HTR-8/SVneo (cell line): Measurements from ENCODE around the gene GPC2.
"Not testable (repeated sequence)": the region's sequence is repeated elsewhere in the genome, so short reads cannot be mapped to it uniquely, and the experiment has no call there.

ENCODE experiments used
- DNase-seq: peaks from one replicate; pipeline ENCODE4 v3.0.0; 2011; ENCODE audit warnings: low spot score, mixed read lengths; ENCODE audit not compliant: insufficient read length
- FAIRE-seq: peaks from 2 replicates; lab custom pipeline; 2011; peaks lifted over from hg19 to GRCh38; lab: Jason Lieb, UNC

Gene GPC2, protein sequence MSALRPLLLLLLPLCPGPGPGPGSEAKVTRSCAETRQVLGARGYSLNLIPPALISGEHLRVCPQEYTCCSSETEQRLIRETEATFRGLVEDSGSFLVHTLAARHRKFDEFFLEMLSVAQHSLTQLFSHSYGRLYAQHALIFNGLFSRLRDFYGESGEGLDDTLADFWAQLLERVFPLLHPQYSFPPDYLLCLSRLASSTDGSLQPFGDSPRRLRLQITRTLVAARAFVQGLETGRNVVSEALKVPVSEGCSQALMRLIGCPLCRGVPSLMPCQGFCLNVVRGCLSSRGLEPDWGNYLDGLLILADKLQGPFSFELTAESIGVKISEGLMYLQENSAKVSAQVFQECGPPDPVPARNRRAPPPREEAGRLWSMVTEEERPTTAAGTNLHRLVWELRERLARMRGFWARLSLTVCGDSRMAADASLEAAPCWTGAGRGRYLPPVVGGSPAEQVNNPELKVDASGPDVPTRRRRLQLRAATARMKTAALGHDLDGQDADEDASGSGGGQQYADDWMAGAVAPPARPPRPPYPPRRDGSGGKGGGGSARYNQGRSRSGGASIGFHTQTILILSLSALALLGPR

GRCh38 chr7:100177045-100178001 lies at the start of gene GPC2, which contains the start of gene STAG3:
GPC2 (minus strand) TSS chr7:100177381; CDS start chr7:100177199, 182 bp downstream.
STAG3 (plus strand) TSS chr7:100177918; CDS start chr7:100180557, 2,639 bp downstream.
- DNase-seq (peak; percentile 82), FAIRE-seq (no peak)

- not testable (repeated sequence) for FAIRE-seq
Observed at GRCh38 chr7:100224891-100225290, 47.7 kb upstream of the GPC2 start.

GRCh38 chr7:100223376-100223927 lies 46.3 kb upstream of the GPC2 start:
- not testable (repeated sequence) for FAIRE-seq, DNase-seq

More at GRCh38 chr7:100224891-100225290, 47.7 kb upstream of the GPC2 start:
- DNase-seq = not testable (repeated sequence)

- FAIRE-seq = no peak
- DNase-seq = no peak
Observed at GRCh38 chr7:100222445-100223132, 45.4 kb upstream of the GPC2 start.

DNA sequence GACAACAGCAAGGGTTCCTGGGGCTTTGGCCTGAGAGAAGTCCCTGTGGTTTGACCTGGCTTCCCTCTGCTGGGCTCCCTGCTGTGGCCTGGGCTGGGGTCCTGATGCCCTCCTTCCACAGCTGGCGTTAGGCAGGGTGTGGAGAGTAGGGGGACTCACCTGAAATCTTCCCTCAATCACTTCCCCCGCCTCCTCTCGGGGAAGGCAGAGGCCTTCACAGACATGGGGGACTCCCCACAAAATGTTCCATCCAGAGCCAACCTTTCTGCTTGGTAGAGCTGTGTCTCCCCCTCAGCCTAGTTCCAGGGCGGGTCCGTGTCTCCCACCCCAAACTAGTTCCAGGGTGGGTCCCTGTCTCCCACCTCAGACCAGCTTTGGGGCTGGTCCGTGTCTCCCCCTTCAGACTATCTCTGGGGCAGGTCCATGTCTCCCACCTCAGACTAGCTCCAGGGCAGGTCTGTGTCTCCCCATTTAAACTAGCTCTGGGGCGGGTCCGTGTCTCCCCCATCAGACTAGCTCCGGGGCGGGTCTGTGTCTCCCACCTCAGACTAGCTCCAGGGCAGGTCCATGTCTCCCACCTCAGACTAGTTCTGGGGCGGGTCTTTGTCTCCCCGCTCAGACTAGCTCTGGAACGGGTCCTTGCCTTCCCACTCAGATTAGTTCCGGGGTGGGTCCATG lies 44.7 kb upstream of the GPC2 start:
- no peak for DNase-seq
- no peak for FAIRE-seq

GRCh38 chr7:100221231-100221718 lies 44.1 kb upstream of the GPC2 start:
- no peak for DNase-seq
- no peak for FAIRE-seq

- FAIRE-seq (no peak), DNase-seq (no peak)
Observed at GRCh38 chr7:100220586-100221230, 43.5 kb upstream of the GPC2 start.

DNA sequence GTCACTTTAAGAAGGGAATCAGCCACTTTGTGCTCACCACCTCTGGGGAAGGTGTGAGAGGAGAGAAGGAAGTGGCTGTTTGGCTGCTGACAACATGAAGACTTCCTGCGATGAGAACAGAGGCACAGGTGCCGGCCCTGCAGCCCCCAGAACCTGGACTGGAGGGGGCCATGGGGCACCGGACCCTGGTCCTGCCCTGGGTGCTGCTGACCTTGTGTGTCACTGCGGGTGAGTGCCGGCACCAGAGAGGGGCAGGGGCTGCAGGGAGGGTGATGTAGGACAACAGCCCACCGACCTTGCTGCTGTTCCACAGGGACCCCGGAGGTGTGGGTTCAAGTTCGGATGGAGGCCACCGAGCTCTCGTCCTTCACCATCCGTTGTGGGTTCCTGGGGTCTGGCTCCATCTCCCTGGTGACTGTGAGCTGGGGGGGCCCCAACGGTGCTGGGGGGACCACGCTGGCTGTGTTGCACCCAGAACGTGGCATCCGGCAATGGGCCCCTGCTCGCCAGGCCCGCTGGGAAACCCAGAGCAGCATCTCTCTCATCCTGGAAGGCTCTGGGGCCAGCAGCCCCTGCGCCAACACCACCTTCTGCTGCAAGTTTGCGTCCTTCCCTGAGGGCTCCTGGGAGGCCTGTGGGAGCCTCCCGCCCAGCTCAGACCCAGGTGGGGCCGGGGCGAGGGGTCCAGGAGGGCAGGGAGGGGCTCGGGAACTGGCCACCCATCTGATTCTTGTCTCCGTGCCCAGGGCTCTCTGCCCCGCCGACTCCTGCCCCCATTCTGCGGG lies 42.8 kb upstream of the GPC2 start, which contains the start of gene PVRIG:
Gene PVRIG, plus strand, starts transcription at position 149 of the 785 bp plus-strand sequence. Its CDS starts 22 bp downstream, at position 171.
- not testable (repeated sequence) for FAIRE-seq, DNase-seq

DNA sequence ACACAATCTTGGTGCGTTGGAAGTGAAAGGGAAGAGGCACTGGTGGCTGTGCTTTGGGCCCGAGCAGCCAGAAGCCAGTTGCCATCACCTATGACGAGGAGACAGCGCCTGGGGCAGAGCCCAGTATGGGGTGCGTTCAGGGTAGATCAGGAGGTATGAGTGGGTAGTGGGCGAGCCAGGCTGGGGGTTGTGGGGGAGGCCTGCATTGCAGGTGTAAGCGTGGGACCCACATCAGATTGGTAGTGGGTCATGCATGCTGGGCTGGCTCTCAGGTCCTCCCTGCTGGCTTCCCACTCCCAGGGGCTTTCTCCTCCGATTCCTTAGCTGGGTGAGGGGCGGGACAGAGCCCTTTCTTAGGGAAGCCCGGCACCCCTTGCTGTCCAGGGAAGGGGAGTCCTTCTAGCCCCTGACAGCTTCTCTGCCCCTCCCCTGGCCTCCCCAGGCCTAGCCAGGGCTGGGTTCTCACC lies 42.1 kb upstream of the GPC2 start:
- FAIRE-seq (no peak), DNase-seq (no peak)

DNA sequence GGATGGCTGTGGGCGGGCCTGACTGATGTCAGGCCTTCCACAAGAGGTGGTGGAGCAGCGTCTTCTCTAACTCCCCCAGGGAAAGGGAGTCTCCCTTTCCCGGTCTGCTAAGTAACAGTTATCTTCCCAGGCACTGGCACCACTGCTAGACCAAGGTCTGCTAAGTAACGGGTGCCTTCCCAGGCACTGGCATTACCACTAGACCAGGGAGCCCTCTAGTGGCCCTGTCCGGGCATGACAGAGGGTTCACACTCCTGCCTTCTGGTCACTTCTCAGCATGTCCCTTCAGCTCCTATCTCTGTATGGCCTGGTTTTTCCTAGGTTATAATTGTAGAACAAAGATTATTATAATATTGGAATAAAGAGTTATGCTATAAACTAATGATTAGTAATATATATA lies 40.8 kb upstream of the GPC2 start:
- not testable (repeated sequence) for FAIRE-seq, DNase-seq

DNA sequence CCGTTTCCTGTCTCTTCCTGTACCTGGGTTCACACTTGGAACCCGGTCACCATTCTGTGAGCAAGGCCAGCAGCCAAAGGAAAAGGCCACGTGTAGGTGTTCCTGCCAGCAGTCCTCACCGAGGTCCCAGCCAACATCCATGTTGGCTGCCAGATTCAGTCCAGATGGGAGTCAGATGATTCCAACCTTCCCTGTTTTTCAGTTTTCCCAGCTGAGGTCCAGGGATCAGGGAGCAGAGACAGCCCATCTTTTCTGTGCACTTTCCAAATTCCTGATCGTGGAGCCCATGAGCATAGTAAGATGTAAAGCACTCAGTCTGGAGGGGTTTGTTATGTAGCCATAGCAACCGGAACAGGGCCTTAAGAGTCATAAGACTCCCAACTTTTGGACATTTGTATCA lies 38.7 kb upstream of the GPC2 start:
- no peak for FAIRE-seq
- DNase-seq = no peak

DNA sequence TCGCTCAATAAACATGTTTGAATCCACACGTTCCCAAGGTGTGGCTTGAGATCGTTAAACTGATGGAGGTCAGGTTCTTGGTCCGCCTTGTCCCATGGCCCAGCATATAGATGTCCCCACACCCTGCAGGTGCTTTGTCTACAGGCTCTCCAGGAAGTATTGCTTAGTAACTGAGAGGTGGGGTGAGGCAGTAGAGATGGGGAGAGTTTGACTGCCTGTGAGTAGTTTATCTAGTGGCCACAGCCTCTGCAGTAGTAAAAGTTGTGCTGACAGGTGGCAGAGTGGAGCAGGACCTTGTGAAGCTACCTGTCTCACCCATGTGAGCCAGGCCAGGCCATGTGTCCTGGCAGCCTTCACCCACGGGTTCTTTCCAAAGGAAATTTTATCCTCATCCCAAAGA lies 37.2 kb upstream of the GPC2 start:
- not testable (repeated sequence) for FAIRE-seq, DNase-seq

- FAIRE-seq (no peak), DNase-seq (no peak)
Observed at GRCh38 chr7:100213672-100214071, 36.5 kb upstream of the GPC2 start.

GRCh38 chr7:100212631-100213286 lies 35.6 kb upstream of the GPC2 start:
- no peak for DNase-seq
- no peak for FAIRE-seq

- FAIRE-seq = no peak
- DNase-seq = no peak
Observed at GRCh38 chr7:100211342-100211780, 34.2 kb upstream of the GPC2 start.

- FAIRE-seq (no peak), DNase-seq (no peak)
Observed at GRCh38 chr7:100210805-100211204, 33.6 kb upstream of the GPC2 start.

DNA sequence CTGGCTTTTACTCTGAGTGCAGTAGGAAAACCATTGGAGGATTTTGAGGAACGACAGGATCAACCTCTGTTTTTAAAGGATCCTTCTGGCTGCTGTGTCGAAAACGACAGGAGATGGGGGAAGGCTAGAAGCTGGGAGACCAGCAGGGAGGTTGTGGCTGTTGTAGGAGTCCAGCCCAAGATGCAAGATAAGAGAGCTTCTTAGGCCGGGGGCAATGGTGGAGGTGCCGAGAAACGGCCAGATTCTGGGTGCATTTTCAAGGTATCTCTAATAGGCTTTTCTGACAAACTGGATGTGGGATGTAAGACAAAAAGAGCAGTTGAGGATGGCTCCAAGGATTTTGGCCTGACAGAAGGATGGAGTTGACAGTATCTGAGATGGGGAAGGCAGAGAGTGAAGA lies 32.3 kb upstream of the GPC2 start:
- FAIRE-seq = no peak
- no peak for DNase-seq
